ENCODE results near the gene MUL1.

- TF ChIP-seq SUZ12 (IDR thresholded peaks at IDR 0.05; ENCODE audit: extremely low read depth, insufficient read depth, insufficient read length) (no peak), YY1 (IDR thresholded peaks at IDR 0.05; ENCODE audit: insufficient read depth, insufficient read length) (no peak)
Measured at GRCh38 chr1:20487236-20487590, 20.7 kb downstream of the MUL1 start.

All from NT2/D1 (cell line).